WI38 (cell line): ENCODE measurements around the gene TTC9C.

Source experiments
- H3K4me3 ChIP-seq: 2 replicates; pipeline ENCODE4 v1.5.1; 2011; ENCODE audit warnings: low read depth, mild to moderate bottlenecking, control low read depth, low read length
- CTCF ChIP-seq: IDR thresholded peaks from 2 replicates; pipeline ENCODE4 v1.5.1; 2012; ENCODE audit warnings: low read depth, mild to moderate bottlenecking, control low read depth, low read length

Gene TTC9C

GRCh38 chr11:62724171-62724570 is 4.1 kb upstream of the TTC9C start:
- TF ChIP-seq CTCF, result no peak

GRCh38 chr11:62725646-62726045 is 2.6 kb upstream of the TTC9C start:
- TF ChIP-seq CTCF, result no peak
- peak overlapping the region; percentile 83 for H3K4me3 ChIP-seq

More at GRCh38 chr11:62724171-62724570, 4.1 kb upstream of the TTC9C start:
- H3K4me3 ChIP-seq, result peak overlapping the region; percentile 83

GRCh38 chr11:62726156-62726914 is 2.0 kb upstream of the TTC9C start:
- TF ChIP-seq CTCF, result no peak
- peak overlapping the region; percentile 83 for H3K4me3 ChIP-seq

GRCh38 chr11:62726915-62727164 is 1.4 kb upstream of the TTC9C start:
- TF ChIP-seq CTCF, result no peak
- H3K4me3 ChIP-seq, result peak overlapping the region; percentile 83

- no peak for TF ChIP-seq CTCF
- peak within 1 kb of the TSS; percentile 83 for H3K4me3 ChIP-seq
Measured at GRCh38 chr11:62727165-62727871, 968 bp upstream of the TTC9C start, which contains the start of gene HNRNPUL2. TSS of gene HNRNPUL2 (minus strand) at chr11:62727457. CDS start at chr11:62727156, 301 bp downstream.

- H3K4me3 ChIP-seq, result peak overlapping the region; percentile 83
Measured at GRCh38 chr11:62727872-62728170, 465 bp upstream of the TTC9C start.

GRCh38 chr11:62730076-62730475 is 1.8 kb downstream of the TTC9C start:
- H3K4me3 ChIP-seq, result peak overlapping the region; percentile 83

More at GRCh38 chr11:62727872-62728170, 465 bp upstream of the TTC9C start:
- no peak for TF ChIP-seq CTCF

GRCh38 chr11:62732830-62733229 is 4.5 kb downstream of the TTC9C start:
- no peak overlapping the region for H3K4me3 ChIP-seq

More at GRCh38 chr11:62732830-62733229, 4.5 kb downstream of the TTC9C start:
- no peak for TF ChIP-seq CTCF
